Measurements from ENCODE around the gene SHBG.

The SHBG gene

GRCh38 chr17:7676533-7676932 is 46.6 kb downstream of the SHBG start:
- TF ChIP-seq MAX (IDR thresholded peaks at IDR 0.05) (no peak), TAF1 (IDR thresholded peaks at IDR 0.05; ENCODE audit: low read depth) (no peak), EGR1 (IDR thresholded peaks at IDR 0.05) (no peak), YY1 (IDR thresholded peaks at IDR 0.05; ENCODE audit: low read depth) (no peak), TCF12 (IDR thresholded peaks at IDR 0.05; ENCODE audit: low read depth) (no peak), CEBPB (IDR thresholded peaks at IDR 0.05) (no peak), TEAD4 (IDR thresholded peaks at IDR 0.05) (no peak), REST (IDR thresholded peaks at IDR 0.05; ENCODE audit: low read depth) (no peak), NFIC (IDR thresholded peaks at IDR 0.05) (no peak), CREB1 (IDR thresholded peaks at IDR 0.05; ENCODE audit: low read depth) (no peak), FOXM1 (IDR thresholded peaks at IDR 0.05; ENCODE audit: borderline replicate concordance, low read depth) (no peak), RAD21 (IDR thresholded peaks at IDR 0.05; ENCODE audit: low read depth) (no peak), EP300 (IDR thresholded peaks at IDR 0.05; ENCODE audit: borderline replicate concordance) (no peak), USF1 (IDR thresholded peaks at IDR 0.05) (no peak), ZBTB7A (IDR thresholded peaks at IDR 0.05; ENCODE audit: low read depth) (no peak)

DNA sequence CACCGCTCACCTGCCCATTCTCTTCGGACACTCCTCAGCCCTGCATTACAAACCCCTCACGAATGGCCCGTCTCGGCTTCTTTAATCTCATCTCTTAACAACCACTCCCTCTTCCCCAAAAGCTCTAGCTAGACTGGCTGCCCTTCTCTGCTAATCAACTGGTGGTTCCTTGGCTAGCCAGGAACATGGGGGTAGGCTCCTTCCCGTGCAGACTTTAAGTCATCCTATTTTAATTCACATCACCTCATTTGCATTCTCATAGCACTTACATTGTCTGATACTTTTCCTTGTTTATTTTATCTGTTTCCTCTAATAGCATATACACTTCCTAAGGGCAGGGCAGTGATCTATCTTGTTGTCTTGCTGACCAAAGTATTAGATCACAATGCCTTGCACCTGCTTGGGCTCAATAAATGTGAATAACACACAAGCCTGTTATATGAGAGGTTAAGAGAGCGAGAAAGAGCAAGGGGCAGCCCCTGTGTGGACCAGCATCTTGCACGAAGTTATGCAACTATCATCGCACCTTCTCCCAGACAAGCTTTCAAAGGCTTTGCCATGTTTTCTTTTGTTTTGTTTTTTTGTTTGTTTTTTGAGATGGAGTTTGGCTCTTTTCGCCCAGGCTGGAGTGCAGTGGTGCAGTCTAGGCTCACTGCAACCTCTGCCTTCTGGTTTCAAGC is 47.6 kb downstream of the SHBG start:
- no peak for TF ChIP-seq NFIC (IDR thresholded peaks at IDR 0.05)
- no peak for TF ChIP-seq TAF1 (IDR thresholded peaks at IDR 0.05; ENCODE audit: low read depth)
- no peak for TF ChIP-seq FOXM1 (IDR thresholded peaks at IDR 0.05; ENCODE audit: borderline replicate concordance, low read depth)
- no peak for TF ChIP-seq TEAD4 (IDR thresholded peaks at IDR 0.05)
- TF ChIP-seq CREB1 (IDR thresholded peaks at IDR 0.05; ENCODE audit: low read depth): no peak
- no peak for TF ChIP-seq REST (IDR thresholded peaks at IDR 0.05; ENCODE audit: low read depth)
- TF ChIP-seq EGR1 (IDR thresholded peaks at IDR 0.05): no peak
- no peak for TF ChIP-seq ZBTB7A (IDR thresholded peaks at IDR 0.05; ENCODE audit: low read depth)
- no peak for TF ChIP-seq CEBPB (IDR thresholded peaks at IDR 0.05)
- TF ChIP-seq TCF12 (IDR thresholded peaks at IDR 0.05; ENCODE audit: low read depth): no peak
- TF ChIP-seq EP300 (IDR thresholded peaks at IDR 0.05; ENCODE audit: borderline replicate concordance): no peak
- TF ChIP-seq YY1 (IDR thresholded peaks at IDR 0.05; ENCODE audit: low read depth): no peak
- no peak for TF ChIP-seq MAX (IDR thresholded peaks at IDR 0.05)

Data from Ishikawa (cell line).